H1 (cell line): Measurements from ENCODE around the gene TP73. TPM values are rescaled to one million over a fixed set of nuclear protein-coding genes. Genes with fewer than 3 reads are reported as not detected.

ENCODE experiments used
- CTCF ChIA-PET: fragments of 300-600 bp; sonication (Branson Sonifier 250); formaldehyde crosslinking; loops from one replicate; lab custom pipeline; 2021; ENCODE audit not compliant: partially characterized antibody; lab: Charles Lee
- POLR2A ChIA-PET: fragments of 300-600 bp; sonication (Branson Sonifier 250); formaldehyde crosslinking; loops from one replicate; lab custom pipeline; 2021; ENCODE audit warnings: inconsistent platforms; ENCODE audit not compliant: partially characterized antibody; lab: Charles Lee
- DNase-seq, 2 experiments: peaks; one replicate each; pipeline versions ENCODE4 v3.0.0 to v3.0.0-alpha.2; 2010 to 2022; ENCODE audit warnings: low spot score in 2 of 2, low read depth in 1 of 2, mixed read lengths in 1 of 2
- FAIRE-seq: peaks from 2 replicates; lab custom pipeline; 2011; peaks lifted over from hg19 to GRCh38; lab: Jason Lieb, UNC
- H2AFZ ChIP-seq: 2 replicates; pipeline ENCODE4 v1.8.1; 2012; ENCODE audit warnings: low read length, inconsistent platforms
- H2AK5ac ChIP-seq: 2 replicates; pipeline ENCODE4 v1.6.1; 2013; ENCODE audit warnings: low read depth, low read length
- H2BK120ac ChIP-seq: replicated peaks from 2 replicates; pipeline ENCODE3; 2013; ENCODE audit warnings: low read depth, low read length, inconsistent platforms
- H2BK12ac ChIP-seq: 2 replicates; pipeline ENCODE4 v1.6.1; 2013; ENCODE audit warnings: low read depth, low read length
- H2BK15ac ChIP-seq: 2 replicates; pipeline ENCODE4 v1.6.1; 2013; ENCODE audit warnings: low read length
- H2BK20ac ChIP-seq: 2 replicates; pipeline ENCODE4 v1.6.1; 2013; ENCODE audit warnings: low read length
- H2BK5ac ChIP-seq: 2 replicates; pipeline ENCODE4 v1.6.1; 2013; ENCODE audit warnings: low read depth, low read length
- H3K14ac ChIP-seq: 2 replicates; pipeline ENCODE4 v1.6.1; 2013; ENCODE audit warnings: inconsistent platforms; ENCODE audit not compliant: insufficient read length
- H3K18ac ChIP-seq: 2 replicates; pipeline ENCODE4 v1.6.1; 2013; ENCODE audit warnings: low read length; ENCODE audit errors: extremely low read depth
- H3K23ac ChIP-seq: 2 replicates; pipeline ENCODE4 v1.6.1; 2013; ENCODE audit warnings: inconsistent platforms; ENCODE audit not compliant: insufficient read length
- H3K23me2 ChIP-seq: 2 replicates; pipeline ENCODE4 v1.6.1; 2013; ENCODE audit warnings: low read depth, low read length
- H3K27ac ChIP-seq: 2 replicates; pipeline ENCODE4 v1.6.1; 2011; ENCODE audit warnings: low read depth, low read length, inconsistent platforms
- H3K27me3 ChIP-seq, 4 experiments: replicated peaks in 1 of 4; 1 replicate in 1 of 4; 2 replicates in 3 of 4; pipeline versions ENCODE4 v1.6.1 to v1.8.1; 2011 to 2013; ENCODE audit warnings: low read length in 3 of 4, mild to moderate bottlenecking in 3 of 4, inconsistent platforms in 2 of 4, mixed read lengths in 2 of 4, moderate library complexity in 1 of 4; ENCODE audit not compliant: control insufficient read depth in 3 of 4, insufficient read depth in 3 of 4; ENCODE audit errors: extremely low read depth in 1 of 4
- H3K36me3 ChIP-seq, 4 experiments: 2 replicates each; pipeline versions ENCODE4 v1.6.1 to v1.8.1; 2011 to 2013; ENCODE audit warnings: mild to moderate bottlenecking in 4 of 4, low read length in 3 of 4, moderate library complexity in 2 of 4, control low read depth in 1 of 4, inconsistent platforms in 1 of 4; ENCODE audit not compliant: insufficient read depth in 4 of 4, control insufficient read depth in 2 of 4
- H3K4ac ChIP-seq: replicated peaks from 2 replicates; pipeline ENCODE3; 2013; ENCODE audit warnings: low read length, low read depth, mixed read lengths, inconsistent platforms; ENCODE audit not compliant: insufficient read length
- H3K4me1 ChIP-seq, 4 experiments: replicated peaks in 1 of 4; 1 replicate in 1 of 4; 2 replicates in 3 of 4; pipeline versions ENCODE4 v1.6.1 to v1.8.1; 2011 to 2013; ENCODE audit warnings: low read length in 3 of 4, inconsistent platforms in 2 of 4, mixed read lengths in 1 of 4; ENCODE audit not compliant: insufficient read depth in 4 of 4, control insufficient read depth in 3 of 4
- H3K4me2 ChIP-seq, 2 experiments: 2 replicates each; pipeline versions ENCODE4 v1.6.1 to v1.8.1; 2011 to 2013; ENCODE audit warnings: low read depth in 2 of 2, low read length in 2 of 2, control low read depth in 1 of 2, inconsistent platforms in 1 of 2, mild to moderate bottlenecking in 1 of 2; ENCODE audit not compliant: insufficient read depth in 1 of 2
- H3K4me3 ChIP-seq, 4 experiments: fragments of 200-600, 300-600 bp in 1 of 4; sonication (generic), shearing (Covaris generic), sonication (Bioruptor Twin) in 1 of 4; 2 replicates each; pipeline versions ENCODE4 v1.5.1 to v1.8.1; 2011 to 2016; ENCODE audit warnings: low read length in 4 of 4, low read depth in 3 of 4, control low read depth in 2 of 4, inconsistent platforms in 2 of 4, mild to moderate bottlenecking in 2 of 4, mixed read lengths in 1 of 4, moderate library complexity in 1 of 4; ENCODE audit not compliant: insufficient read depth in 2 of 4; ENCODE audit errors: extremely low read depth in 1 of 4
- H3K56ac ChIP-seq: replicated peaks from 2 replicates; pipeline ENCODE3; 2013; ENCODE audit warnings: low read depth, mild to moderate bottlenecking, mixed read lengths, low read length, inconsistent platforms; ENCODE audit not compliant: insufficient read length
- H3K79me1 ChIP-seq: 2 replicates; pipeline ENCODE4 v1.6.1; 2013; ENCODE audit warnings: low read depth, low read length, control low read depth
- H3K79me2 ChIP-seq, 2 experiments: 2 replicates each; pipeline versions ENCODE4 v1.6.1 to v1.8.1; 2012 to 2013; ENCODE audit warnings: low read length in 2 of 2, mild to moderate bottlenecking in 2 of 2, inconsistent platforms in 1 of 2; ENCODE audit not compliant: insufficient read depth in 2 of 2, control insufficient read depth in 1 of 2
- H3K9ac ChIP-seq, 4 experiments: replicated peaks in 1 of 4; 1 replicate in 1 of 4; 2 replicates in 3 of 4; pipeline versions ENCODE4 v1.6.1 to v1.8.1; 2011 to 2013; ENCODE audit warnings: low read depth in 3 of 4, low read length in 3 of 4, control low read depth in 2 of 4, mild to moderate bottlenecking in 2 of 4, moderate library complexity in 2 of 4, inconsistent platforms in 1 of 4; ENCODE audit errors: extremely low read depth in 1 of 4
- H3K9me3 ChIP-seq, 2 experiments: 2 replicates each; pipeline versions ENCODE4 v1.6.1 to v1.8.1; 2012 to 2013; ENCODE audit warnings: mild to moderate bottlenecking in 2 of 2, moderate library complexity in 2 of 2, control low read depth in 1 of 2, inconsistent platforms in 1 of 2, low read depth in 1 of 2, low read length in 1 of 2, mixed read lengths in 1 of 2; ENCODE audit not compliant: insufficient read depth in 2 of 2
- H4K20me1 ChIP-seq, 2 experiments: replicated peaks in 1 of 2; 2 replicates each; pipeline versions ENCODE3 to v1.8.1; 2011 to 2013; ENCODE audit warnings: inconsistent platforms in 2 of 2, low read length in 2 of 2, mild to moderate bottlenecking in 1 of 2; ENCODE audit not compliant: insufficient read depth in 2 of 2, control insufficient read depth in 1 of 2
- H4K5ac ChIP-seq: 2 replicates; pipeline ENCODE4 v1.6.1; 2013; ENCODE audit warnings: low read length, low read depth, mixed read lengths, inconsistent platforms; ENCODE audit not compliant: insufficient read length
- H4K8ac ChIP-seq: 2 replicates; pipeline ENCODE4 v1.8.0; 2013; ENCODE audit warnings: mild to moderate bottlenecking, moderate library complexity, low read length, inconsistent platforms; ENCODE audit not compliant: insufficient read depth; ENCODE audit errors: extremely low read depth
- H4K91ac ChIP-seq: replicated peaks from 2 replicates; pipeline ENCODE3; 2013; ENCODE audit warnings: low read length, mixed read lengths, inconsistent platforms; ENCODE audit not compliant: insufficient read length
- BACH1 ChIP-seq: IDR thresholded peaks from 2 replicates; pipeline ENCODE4 v1.6.1; 2012; ENCODE audit warnings: low read length, improper control_type of control experiment
- KDM4A ChIP-seq: IDR thresholded peaks from one replicate; pipeline ENCODE4 v1.7.1; 2012; ENCODE audit warnings: low read depth, mild to moderate bottlenecking, moderate library complexity, low read length, inconsistent platforms; ENCODE audit not compliant: severe bottlenecking
- RAD21 ChIP-seq, 2 experiments: IDR thresholded peaks in 1 of 2; conservative IDR thresholded peaks in 1 of 2; 2 replicates each; pipeline ENCODE4 v1.6.1; 2011; ENCODE audit warnings: low read depth in 2 of 2, low read length in 2 of 2, improper control_type of control experiment in 1 of 2, inconsistent platforms in 1 of 2, mild to moderate bottlenecking in 1 of 2, moderate library complexity in 1 of 2
- RBBP5 ChIP-seq: IDR thresholded peaks from 2 replicates; pipeline ENCODE4 v1.7.1; 2012; ENCODE audit warnings: low read depth, mild to moderate bottlenecking, inconsistent platforms, low read length, moderate library complexity, borderline replicate concordance
- RNF2 ChIP-seq: fragments of 200-900, 300-1000 bp; sonication (generic); IDR thresholded peaks from 2 replicates; pipeline ENCODE4 v1.7.1; 2016; ENCODE audit warnings: borderline replicate concordance, low read depth, mild to moderate bottlenecking, antibody characterized with exemption, low read length; ENCODE audit not compliant: poor library complexity, severe bottlenecking; ENCODE audit errors: missing control alignments
- SP1 ChIP-seq: IDR thresholded peaks from 2 replicates; pipeline ENCODE4 v1.6.1; 2011; ENCODE audit warnings: low read depth, low read length
- WGBS, 2 experiments: shearing (Covaris generic) in 1 of 2; methylation state at CpG; one replicate each; pipeline versions ENCODE4 v1.1.6 to v1.1.7; 2013 to 2015; ENCODE audit warnings: low lambda C conversion rate in 2 of 2, mixed read lengths in 2 of 2, inconsistent platforms in 1 of 2, low coverage in 1 of 2, missing lambda C conversion rate in 1 of 2; ENCODE audit not compliant: insufficient replicate concordance in 2 of 2, insufficient coverage in 1 of 2, insufficient read length in 1 of 2; ENCODE audit errors: extremely low coverage in 1 of 2, missing lambda C conversion rate in 1 of 2; 5-methylcytosine and 5-hydroxymethylcytosine counted together
- polyA plus RNA-seq, 7 experiments: library from polyadenylated mRNA; depleted of rRNA in 3 of 7; stranded (reverse) in 5 of 7; unstranded in 2 of 7; fragments of >200 nt in 5 of 7; fragments of 200-250 nt in 2 of 7; gene quantifications; 1 replicate in 5 of 7; 2 replicates in 1 of 7; 4 replicates in 1 of 7; pipeline versions ENCODE4 v1.2.1 to v1.2.3, GENCODE V29; 2011 to 2013; ENCODE audit warnings: missing spikeins in 2 of 7, mixed read lengths in 2 of 7
- total RNA-seq: library from RNA; stranded (reverse); fragmentation: NEBNext Ultra II Directional; extraction: Animal tissue kit (Norgen Biotek cat#: 25700); gene quantifications from 2 replicates; pipeline ENCODE4 v1.2.1, GENCODE V29; 2021

Gene TP73
- total and polyA plus RNA-seq, 2 of the 8 experiments (the other 6 are each of a cell fraction or from before 2014, with no cell fraction given), result 2.6 to 3.1 TPM

DNA sequence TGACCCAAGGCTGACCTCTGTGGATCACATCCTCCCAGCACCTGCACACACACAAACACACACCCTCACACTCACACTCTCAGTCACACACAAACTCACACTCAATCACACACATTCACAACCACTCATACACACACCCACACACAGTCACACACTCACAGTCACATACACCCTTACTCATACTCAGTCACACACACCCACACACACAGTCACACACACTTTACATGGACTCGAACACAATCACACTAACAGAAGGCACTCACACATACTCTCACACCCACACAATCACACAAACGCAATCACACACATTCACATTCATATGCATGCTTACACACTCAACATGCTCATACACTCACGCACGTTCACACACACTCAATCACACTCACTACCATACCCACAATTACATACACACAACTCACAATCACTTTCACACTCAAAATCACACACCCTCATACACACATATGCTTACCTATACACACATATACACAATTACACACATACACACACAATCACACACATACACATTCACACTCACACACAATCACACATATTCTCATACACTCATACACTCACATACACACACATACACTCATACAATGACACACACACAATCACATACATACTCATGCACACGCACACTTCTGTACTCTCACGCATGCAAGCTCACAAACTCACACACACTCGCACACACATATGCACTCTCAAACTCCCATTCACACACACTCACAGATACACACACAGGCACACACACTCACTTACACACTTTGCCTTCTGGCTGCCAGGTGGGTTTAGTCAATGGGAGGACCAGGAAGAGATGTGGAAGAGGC lies 47.1 kb upstream of the TP73 start:
- H3K23ac ChIP-seq, result no peak overlapping the region
- H2BK5ac ChIP-seq, result peak overlapping the region; percentile 52; the same call in 1 of the 2 replicates
- H4K8ac ChIP-seq, result no peak overlapping the region
- no peak overlapping the region for H2AFZ ChIP-seq
- H3K27ac ChIP-seq, result no peak overlapping the region
- peak overlapping the region; percentile 73 for H2BK15ac ChIP-seq
- no peak for FAIRE-seq
- peaks cover 0 to 11% (median 8%) of the 10 kb centered on the region in 4 experiments; a peak in 5 of 7 replicates for H3K4me1 ChIP-seq
- H3K56ac ChIP-seq, result peak overlapping the region; percentile 13
- POLR2A ChIA-PET, result no interaction called here
- H2BK20ac ChIP-seq, result 0 out of 2 replicates have a peak overlapping the region, but pooled peaks have one; percentile 6
- H2BK120ac ChIP-seq, result no peak overlapping the region
- H3K9ac ChIP-seq, result no peak overlapping the region
- no peaks in the 10 kb centered on the region for H3K27me3 ChIP-seq
- peaks cover 0 to 10% of the 10 kb centered on the region in 2 experiments for H4K20me1 ChIP-seq
- H3K4me3 ChIP-seq, result no peak overlapping the region
- no peak overlapping the region for H3K4me2 ChIP-seq
- no peak overlapping the region for H4K5ac ChIP-seq
- TF ChIP-seq RBBP5 (no peak), RAD21 (IDR thresholded peaks at IDR 0.05 in 1 of 2, conservative IDR thresholded peaks at IDR 0.05 in 1 of 2; ENCODE audit: low read depth in 2 of 2, low read length in 2 of 2) (no peak), BACH1 (no peak), RNF2 (no peak), KDM4A (no peak), SP1 (no peak)
- TF ChIP-seq, all 59 proteins: peak for 0
- WGBS, 2 experiments, result 86 to 100% methylated on average over 1 to 7 of the region's 7 CpGs
- H3K4ac ChIP-seq, result peak overlapping the region; percentile 66
- H4K91ac ChIP-seq, result peak overlapping the region; percentile 61
- no peak overlapping the region for H3K18ac ChIP-seq
- no peaks in the 10 kb centered on the region; a peak in 1 of 4 replicates for H3K9me3 ChIP-seq
- CTCF ChIA-PET, result interaction anchor here (1.2 to 6.4 kb wide), 6 partner anchors 10 to 87 kb away, joined by 3 to 84 read pairs (median 10); no protein-coding TSS in a partner anchor
- peaks cover 2% of the 10 kb centered on the region for H3K79me1 ChIP-seq
- H2AK5ac ChIP-seq, result peak overlapping the region; percentile 96
- no peak overlapping the region for H3K14ac ChIP-seq
- peak overlapping the region; percentile 33; the same call in 1 of the 2 replicates for H2BK12ac ChIP-seq
- H3K23me2 ChIP-seq, result peaks cover 8% of the 10 kb centered on the region; the same call in 1 of the 2 replicates
- DNase-seq, result no peak
- no peaks in the 10 kb centered on the region; a peak in 1 of 8 replicates for H3K36me3 ChIP-seq
- H3K79me2 ChIP-seq, result peaks cover 0 to 14% of the 10 kb centered on the region in 2 experiments; a peak in 3 of 4 replicates
